Psoas muscle (tissue), 8 donors: ENCODE measurements around the gene NAXD. TPM values are rescaled to one million over a fixed set of nuclear protein-coding genes. Genes with fewer than 3 reads are reported as not detected.
A peak's percentile ranks its signal among the peaks of the same experiment; 100 is the strongest.
"Not testable (repeated sequence)": the region's sequence is repeated elsewhere in the genome, so short reads cannot be mapped to it uniquely, and the experiment has no call there.

ENCODE experiments used
- ATAC-seq, 4 donors: fragments of 200-7000 bp; cut with Tn5 transposase; one replicate each; pipeline ENCODE4 v1.9.1; 2020; ENCODE audit warnings: moderate library complexity in 3 of 4, mild to moderate bottlenecking in 2 of 4
- DNase-seq, 2 donors: peaks; one replicate each; pipeline ENCODE4 v3.0.0-alpha.2; 2020
- H3K27ac ChIP-seq: fragments of 200-600 bp; one replicate; pipeline ENCODE4 v1.8.0; 2022
- H3K27me3 ChIP-seq, 3 donors: fragments of 200-600 bp in 1 of 3; one replicate each; pipeline versions ENCODE4 v1.6.1 to v1.8.0; 2013 to 2022; ENCODE audit warnings: low read length in 2 of 3, mild to moderate bottlenecking in 2 of 3, moderate library complexity in 1 of 3; ENCODE audit not compliant: insufficient read depth in 3 of 3
- H3K36me3 ChIP-seq, 2 donors: fragments of 200-600 bp in 1 of 2; one replicate each; pipeline versions ENCODE4 v1.6.1 to v1.8.0; 2013 to 2022; ENCODE audit warnings: low read depth in 1 of 2, mild to moderate bottlenecking in 1 of 2, moderate library complexity in 1 of 2; ENCODE audit not compliant: insufficient read depth in 1 of 2
- H3K4me1 ChIP-seq: fragments of 200-600 bp; one replicate; pipeline ENCODE4 v1.8.0; 2022
- H3K4me3 ChIP-seq: fragments of 200-600 bp; one replicate; pipeline ENCODE4 v1.8.0; 2022; ENCODE audit warnings: mild to moderate bottlenecking
- H3K9me3 ChIP-seq: fragments of 200-600 bp; one replicate; pipeline ENCODE4 v1.8.0; 2022
- CTCF ChIP-seq: fragments of 200-600 bp; IDR thresholded peaks from one replicate; pipeline ENCODE4 v1.8.0; 2022; ENCODE audit warnings: antibody characterized with exemption
- WGBS, 3 donors: extraction: QIAGEN DNeasy Blood & Tissue Kit; methylation state at CpG; one replicate each; pipeline versions ENCODE4 v1.1.6 to v1.1.7; 2013; 5-methylcytosine and 5-hydroxymethylcytosine counted together
- intact Hi-C, 2 donors: fragments of 100-400 bp; cut with DNase I; formaldehyde crosslinking; loops; one replicate each; pipeline versions ENCODE4 v1.11.0 to v1.14.2; 2022
- polyA plus RNA-seq, 3 donors: library from polyadenylated mRNA; stranded (reverse); fragments of 200-250 nt; gene quantifications; one replicate each; pipeline ENCODE4 v1.2.3, GENCODE V29; 2013
- total RNA-seq, 4 donors: library from RNA; stranded (reverse); fragmentation: NEBNext Ultra II Directional in 2 of 4; extraction: Animal tissue kit (Norgen Biotek cat#: 25700) in 2 of 4; gene quantifications; one replicate each; pipeline versions ENCODE4 v1.2.1 to v1.2.4, GENCODE V29; 2021 to 2023
- donor health status: healthy with polysubstance abuse.
- donor health status: DM: no; HTN: no; CAD: no; lungs with moderate emphysema.
- donor health status: Bipolar disorder and iron deficiency.
- donor health status: healthy.
- donor health status: DM: yes; HTN: yes; CAD: no.
- donor health status: DM: no; HTN: no; CAD: no.
- donor health status: DM: no; HTN: no; CAD: no.
- donor health status: DM: yes; HTN: yes; CAD: no.

Gene NAXD
- total and polyA plus RNA-seq, 7 donors: 26.0 to 59.2 (median 29.6) TPM

DNA sequence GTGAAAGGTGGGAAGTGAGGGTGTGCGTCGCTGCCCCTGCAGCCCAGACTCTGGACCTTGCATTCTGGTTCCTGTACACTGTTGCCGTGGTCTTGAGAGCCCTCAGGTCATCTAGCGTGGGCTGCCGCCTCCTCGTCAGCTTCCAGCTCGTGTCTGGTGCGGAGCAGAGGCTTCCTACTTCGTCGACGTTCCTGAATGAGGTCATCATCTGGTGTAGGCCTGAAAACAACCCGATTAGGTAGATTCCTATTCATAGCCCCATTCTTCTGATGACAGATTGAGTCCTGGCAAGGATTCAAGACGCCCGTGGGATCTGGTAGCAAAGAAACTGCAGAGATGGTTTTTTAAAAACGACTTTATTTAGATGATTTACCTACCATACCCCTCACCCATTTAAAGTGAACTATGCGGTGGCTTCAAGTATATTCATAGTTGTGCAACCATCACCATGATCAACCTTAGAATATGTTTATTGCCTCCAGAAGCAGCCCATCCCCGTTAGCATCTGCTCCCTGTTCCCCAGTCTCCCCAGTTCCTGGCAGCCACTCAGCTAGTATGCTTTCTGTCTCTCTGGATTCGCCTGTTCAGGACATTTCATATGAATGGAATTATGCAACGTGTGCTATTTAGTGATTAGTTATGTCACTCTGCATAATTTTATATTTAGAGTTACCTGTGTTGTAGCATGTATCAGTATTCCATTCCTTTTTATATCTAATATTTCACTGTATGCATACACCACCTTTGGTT is 13.8 kb downstream of the NAXD start:
- Histone ChIP-seq H3K27ac (peak overlapping the region; percentile 61), H3K4me3 (no peak overlapping the region), H3K4me1 (peaks cover 35% of the 10 kb centered on the region), H3K9me3 (no peaks in the 10 kb centered on the region), H3K36me3 (peaks cover 5 to 52% of the 10 kb centered on the region in 2 donors), H3K27me3 (no peaks in the 10 kb centered on the region)
- intact Hi-C loops: no loop called here
- TF ChIP-seq CTCF: no peak
- DNase-seq (no peak), ATAC-seq (peak in 3 of 4 donors; percentile 31 to 67 (median 49))
- WGBS, 3 donors: 67 to 80% (median 74%) methylated on average over 19 of the region's 19 CpGs

GRCh38 chr13:110629735-110630134 is 14.4 kb downstream of the NAXD start:
- no peaks in the 10 kb centered on the region for H3K27me3 ChIP-seq
- WGBS, 3 donors: 77 to 86% (median 79%) methylated on average over 7 of the region's 7 CpGs
- peaks cover 36% of the 10 kb centered on the region for H3K4me1 ChIP-seq
- H3K36me3 ChIP-seq: peaks cover 3 to 52% of the 10 kb centered on the region in 2 donors
- no peak for TF ChIP-seq CTCF
- H3K27ac ChIP-seq: no peak overlapping the region
- no peaks in the 10 kb centered on the region for H3K9me3 ChIP-seq
- no peak for ATAC-seq
- H3K4me3 ChIP-seq: no peak overlapping the region
- intact Hi-C loops: no loop called here
- no peak for DNase-seq

GRCh38 chr13:110630566-110631119 is 15.3 kb downstream of the NAXD start:
- Histone ChIP-seq H3K27ac (no peak overlapping the region), H3K4me1 (peaks cover 36% of the 10 kb centered on the region), H3K4me3 (no peak overlapping the region), H3K27me3 (no peaks in the 10 kb centered on the region), H3K36me3 (peaks cover 0 to 52% of the 10 kb centered on the region in 2 donors), H3K9me3 (no peaks in the 10 kb centered on the region)
- TF ChIP-seq CTCF: no peak
- intact Hi-C loops: no loop called here
- no peak for ATAC-seq
- DNase-seq: no peak
- WGBS, 3 donors: 49 to 72% (median 54%) methylated on average over 10 of the region's 10 CpGs

DNA sequence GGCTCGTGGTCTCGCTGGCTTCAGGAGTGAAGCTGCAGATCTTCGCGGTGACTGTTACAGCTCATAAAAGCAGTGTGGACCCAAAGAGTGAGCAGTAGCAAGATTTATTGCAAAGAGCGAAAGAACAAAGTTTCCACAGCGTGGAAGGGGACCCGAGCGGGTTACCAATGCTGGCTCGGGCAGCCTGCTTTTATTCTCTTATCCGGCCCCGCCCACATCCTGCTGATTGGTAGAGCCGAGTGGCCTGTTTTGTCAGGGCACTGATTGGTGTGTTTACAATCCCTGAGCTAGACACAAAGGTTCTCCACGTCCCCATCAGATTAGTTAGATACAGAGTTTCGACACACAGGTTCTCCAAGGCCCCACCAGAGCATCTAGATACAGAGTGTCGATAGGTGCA is 16.9 kb downstream of the NAXD start:
- ATAC-seq, H3K9me3 ChIP-seq, intact Hi-C loops, H3K27ac ChIP-seq, H3K4me3 ChIP-seq, DNase-seq, H3K27me3 ChIP-seq: not testable (repeated sequence)
- peaks cover 0 to 63% of the 10 kb centered on the region in 2 donors for H3K36me3 ChIP-seq
- peaks cover 36% of the 10 kb centered on the region for H3K4me1 ChIP-seq
- WGBS, 3 donors: 90 to 93% (median 92%) methylated on average over 15 of the region's 15 CpGs

GRCh38 chr13:110633776-110634175 is 18.4 kb downstream of the NAXD start:
- Histone ChIP-seq H3K36me3 (peaks cover 0 to 64% of the 10 kb centered on the region in 2 donors), H3K27me3 (no peaks in the 10 kb centered on the region), H3K4me1 (peaks cover 32% of the 10 kb centered on the region), H3K27ac (no peak overlapping the region), H3K4me3 (no peak overlapping the region), H3K9me3 (no peaks in the 10 kb centered on the region)
- WGBS, 3 donors: 73 to 85% (median 76%) methylated on average over 8 of the region's 8 CpGs
- ATAC-seq: no peak
- no peak for DNase-seq
- no peak for TF ChIP-seq CTCF
- intact Hi-C loops: no loop called here
